Measurements from ENCODE around the gene ATP10A.
"Not testable (repeated sequence)": the region's sequence is repeated elsewhere in the genome, so short reads cannot be mapped to it uniquely, and the experiment has no call there.

- not testable (repeated sequence) for TF ChIP-seq CTCF (IDR thresholded peaks at IDR 0.05; ENCODE audit: low read length); EZH2 (IDR thresholded peaks at IDR 0.05; ENCODE audit: borderline replicate concordance, low read length)
Observed at GRCh38 chr15:25771736-25772135, 91.4 kb downstream of the ATP10A start.
